ENCODE data around the gene NGDN. TPM values are rescaled to one million over a fixed set of nuclear protein-coding genes. Genes with fewer than 3 reads are reported as not detected.

The NGDN gene
- total and polyA plus RNA-seq, 2 of the 8 experiments (the other 6 are each of a cell fraction or from before 2014, with no cell fraction given) = 39.8 to 48.8 TPM

GRCh38 chr14:23513818-23514643 is 44.5 kb downstream of the NGDN start:
- no peak overlapping the region for H2AK5ac ChIP-seq (ENCODE audit: low read depth, low read length)
- H4K91ac ChIP-seq (replicated peaks; ENCODE audit: insufficient read length, low read length) = no peak overlapping the region
- H3K23ac ChIP-seq (ENCODE audit: insufficient read length) = no peak overlapping the region
- H3K27me3 ChIP-seq (replicated peaks in 1 of 4; ENCODE audit: control insufficient read depth in 3 of 4, extremely low read depth in 1 of 4, insufficient read depth in 3 of 4, low read length in 3 of 4) = peaks cover 0 to 4% (median 0%) of the 10 kb centered on the region in 4 experiments; a peak in 1 of 7 replicates
- no peak for FAIRE-seq
- H2AFZ ChIP-seq (ENCODE audit: low read length) = no peak overlapping the region
- no peak overlapping the region for H4K5ac ChIP-seq (ENCODE audit: insufficient read length, low read depth, low read length)
- ChIA-PET POLR2A (ENCODE audit: partially characterized antibody) (interaction anchor here (0.9 to 48.3 kb wide), 3 partner anchors 29 to 589 kb away, joined by 3 to 1523 read pairs (median 11); partner anchors contain the start of genes AP1G2, THTPA and ZFHX2), CTCF (ENCODE audit: partially characterized antibody) (interaction anchor here (2.0 to 70.5 kb wide), 4 partner anchors 9 to 39 kb away, joined by 8 to 2092 read pairs (median 662); partner anchors contain the start of genes AP1G2, NGDN, THTPA and ZFHX2)
- peaks cover 7 to 14% (median 9%) of the 10 kb centered on the region in 4 experiments for H3K4me1 ChIP-seq (replicated peaks in 1 of 4; ENCODE audit: control insufficient read depth in 3 of 4, insufficient read depth in 4 of 4, low read length in 3 of 4)
- no peaks in the 10 kb centered on the region for H4K20me1 ChIP-seq (replicated peaks in 1 of 2; ENCODE audit: control insufficient read depth in 1 of 2, insufficient read depth in 2 of 2, low read length in 2 of 2)
- H3K36me3 ChIP-seq (ENCODE audit: control insufficient read depth in 2 of 4, insufficient read depth in 4 of 4, low read length in 3 of 4) = no peaks in the 10 kb centered on the region
- H3K18ac ChIP-seq (ENCODE audit: extremely low read depth, low read length) = no peak overlapping the region
- 83% methylated on average over 7 of the region's 8 CpGs; no CpG with 5 or more reads in 1 of the 2 experiments for WGBS, 2 experiments (ENCODE audit: extremely low coverage in 1 of 2, insufficient coverage in 1 of 2, insufficient read length in 1 of 2, insufficient replicate concordance in 2 of 2, low coverage in 1 of 2, low lambda C conversion rate in 2 of 2, missing lambda C conversion rate in 1 of 2)
- H2BK5ac ChIP-seq (ENCODE audit: low read depth, low read length) = no peak overlapping the region
- H2BK120ac ChIP-seq (replicated peaks; ENCODE audit: low read depth, low read length) = no peak overlapping the region
- no peak overlapping the region for H3K4ac ChIP-seq (replicated peaks; ENCODE audit: insufficient read length, low read depth, low read length)
- H3K4me3 ChIP-seq (ENCODE audit: extremely low read depth in 1 of 4, insufficient read depth in 2 of 4, low read depth in 3 of 4, low read length in 4 of 4) = no peak overlapping the region
- H2BK15ac ChIP-seq (ENCODE audit: low read length) = no peak overlapping the region
- no peaks in the 10 kb centered on the region for H3K79me1 ChIP-seq (ENCODE audit: low read depth, low read length)
- H3K4me2 ChIP-seq (ENCODE audit: insufficient read depth in 1 of 2, low read depth in 2 of 2, low read length in 2 of 2) = no peak overlapping the region
- H2BK12ac ChIP-seq (ENCODE audit: low read depth, low read length) = no peak overlapping the region
- no peak overlapping the region for H2BK20ac ChIP-seq (ENCODE audit: low read length)
- no peak overlapping the region for H4K8ac ChIP-seq (ENCODE audit: extremely low read depth, insufficient read depth, low read length)
- no peak overlapping the region for H3K9ac ChIP-seq (replicated peaks in 1 of 4; ENCODE audit: extremely low read depth in 1 of 4, low read depth in 3 of 4, low read length in 3 of 4)
- H3K56ac ChIP-seq (replicated peaks; ENCODE audit: insufficient read length, low read depth, low read length) = no peak overlapping the region
- H3K23me2 ChIP-seq (ENCODE audit: low read depth, low read length) = no peaks in the 10 kb centered on the region
- no peak overlapping the region for H3K14ac ChIP-seq (ENCODE audit: insufficient read length)
- no peaks in the 10 kb centered on the region for H3K9me3 ChIP-seq (ENCODE audit: insufficient read depth in 2 of 2, low read depth in 1 of 2, low read length in 1 of 2)
- no peaks in the 10 kb centered on the region for H3K79me2 ChIP-seq (ENCODE audit: control insufficient read depth in 1 of 2, insufficient read depth in 2 of 2, low read length in 2 of 2)
- H3K27ac ChIP-seq (ENCODE audit: low read depth, low read length) = no peak overlapping the region
- DNase-seq (ENCODE audit: low read depth in 1 of 2, low spot score in 2 of 2) = no peak
- TF ChIP-seq CTBP2 (IDR thresholded peaks at IDR 0.05; ENCODE audit: borderline replicate concordance, insufficient read depth, insufficient read length, low read length) = no peak
- TF ChIP-seq POLR2A (IDR thresholded peaks at IDR 0.05; ENCODE audit: control extremely low read depth in 1 of 2, low read depth in 2 of 2, low read length in 2 of 2) = no peak
- no peak for TF ChIP-seq SP2 (IDR thresholded peaks at IDR 0.05; ENCODE audit: low read length)
- TF ChIP-seq USF2 (IDR thresholded peaks at IDR 0.05; ENCODE audit: low read length) = no peak
- TF ChIP-seq POU5F1 (IDR thresholded peaks at IDR 0.05; ENCODE audit: low read depth, low read length) = no peak
- TF ChIP-seq SRF (IDR thresholded peaks at IDR 0.05; ENCODE audit: low read depth, low read length) = no peak
- no peak for TF ChIP-seq NRF1 (IDR thresholded peaks at IDR 0.05; ENCODE audit: low read depth, low read length)
- TF ChIP-seq KDM1A (IDR thresholded peaks at IDR 0.05; ENCODE audit: borderline replicate concordance, low read length) = no peak
- TF ChIP-seq, protein P1, sequence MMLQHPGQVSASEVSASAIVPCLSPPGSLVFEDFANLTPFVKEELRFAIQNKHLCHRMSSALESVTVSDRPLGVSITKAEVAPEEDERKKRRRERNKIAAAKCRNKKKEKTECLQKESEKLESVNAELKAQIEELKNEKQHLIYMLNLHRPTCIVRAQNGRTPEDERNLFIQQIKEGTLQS (IDR thresholded peaks at IDR 0.05; ENCODE audit: insufficient read depth, low read depth, low read length) = no peak
